Fibroblast of pulmonary artery (primary cell): ENCODE measurements around the gene THG1L.
"Not testable (repeated sequence)": the region's sequence is repeated elsewhere in the genome, so short reads cannot be mapped to it uniquely, and the experiment has no call there.

ENCODE experiments used
- DNase-seq: peaks from one replicate; pipeline ENCODE4 v3.0.0-alpha.2; 2010; ENCODE audit warnings: low read depth
- H3K4me3 ChIP-seq: replicated peaks from 2 replicates; pipeline ENCODE4 v1.5.1; 2011; ENCODE audit warnings: low read depth, mild to moderate bottlenecking, control low read depth, low read length, moderate library complexity
- CTCF ChIP-seq: IDR thresholded peaks from 2 replicates; pipeline ENCODE4 v1.5.1; 2011; ENCODE audit warnings: mild to moderate bottlenecking, control low read depth, low read length, inconsistent platforms; ENCODE audit errors: missing control alignments

The THG1L gene

GRCh38 chr5:157731272-157732129 is at the start of gene THG1L:
TSS of gene THG1L (plus strand) at chr5:157731420. CDS start at chr5:157731441, 21 bp downstream.
- peak within 1 kb of the TSS; percentile 84 for H3K4me3 ChIP-seq
- no peak for TF ChIP-seq CTCF
- peak; percentile 98 for DNase-seq

GRCh38 chr5:157682257-157682656 is 49.0 kb upstream of the THG1L start:
- no peak for DNase-seq
- no peak overlapping the region for H3K4me3 ChIP-seq
- TF ChIP-seq CTCF = no peak

- not testable (repeated sequence) for H3K4me3 ChIP-seq
Measured at GRCh38 chr5:157686276-157687197, 44.7 kb upstream of the THG1L start.

GRCh38 chr5:157687198-157687554 is 44.0 kb upstream of the THG1L start:
- no peak overlapping the region for H3K4me3 ChIP-seq
- TF ChIP-seq CTCF = no peak
- no peak for DNase-seq

More at GRCh38 chr5:157686276-157687197, 44.7 kb upstream of the THG1L start:
- not testable (repeated sequence) for DNase-seq

- DNase-seq = no peak
Measured at GRCh38 chr5:157689942-157690689, 41.1 kb upstream of the THG1L start.

GRCh38 chr5:157690690-157691433 is 40.4 kb upstream of the THG1L start:
- DNase-seq = no peak
- H3K4me3 ChIP-seq = no peak overlapping the region
- TF ChIP-seq CTCF = no peak

More at GRCh38 chr5:157689942-157690689, 41.1 kb upstream of the THG1L start:
- H3K4me3 ChIP-seq = no peak overlapping the region
- no peak for TF ChIP-seq CTCF

GRCh38 chr5:157693816-157694215 is 37.4 kb upstream of the THG1L start:
- not testable (repeated sequence) for H3K4me3 ChIP-seq, DNase-seq

GRCh38 chr5:157696154-157696553 is 35.1 kb upstream of the THG1L start:
- H3K4me3 ChIP-seq, DNase-seq: not testable (repeated sequence)

GRCh38 chr5:157698674-157699073 is 32.5 kb upstream of the THG1L start:
- not testable (repeated sequence) for DNase-seq, H3K4me3 ChIP-seq
